Stimulated activated CD4-positive, alpha-beta T cell treated with anti-CD3 and anti-CD28 coated beads, Interleukin-15, amount 100 ng/mL, for 1 hour (primary cell): Measurements from ENCODE around the gene OR4Q3.
"Not testable (repeated sequence)": the region's sequence is repeated elsewhere in the genome, so short reads cannot be mapped to it uniquely, and the experiment has no call there.

Experiments
- DNase-seq, 2 donors: peaks; one replicate each; pipeline ENCODE4 v3.0.0-alpha.2; 2020; ENCODE audit warnings: low read depth in 1 of 2, low spot score in 1 of 2

OR4Q3 gene

GRCh38 chr14:19743256-19743655, at the start of gene OR4Q3:
OR4Q3 (plus strand) TSS chr14:19743571.
- no peak for DNase-seq

- no peak for DNase-seq
Observed at GRCh38 chr14:19729359-19729758, 14.0 kb upstream of the OR4Q3 start.

GRCh38 chr14:19729763-19730162, 13.6 kb upstream of the OR4Q3 start:
- no peak for DNase-seq

- not testable (repeated sequence) for DNase-seq
Observed at GRCh38 chr14:19733893-19734292, 9.5 kb upstream of the OR4Q3 start.

GRCh38 chr14:19752316-19752715, 8.9 kb downstream of the OR4Q3 start:
- not testable (repeated sequence) for DNase-seq

GRCh38 chr14:19754172-19754571, 10.8 kb downstream of the OR4Q3 start:
- DNase-seq, result no peak

GRCh38 chr14:19771491-19771890, 28.1 kb downstream of the OR4Q3 start:
- DNase-seq, result not testable (repeated sequence)

- DNase-seq, result no peak
Observed at GRCh38 chr14:19771895-19772430, 28.6 kb downstream of the OR4Q3 start.

GRCh38 chr14:19772454-19772853, 29.1 kb downstream of the OR4Q3 start:
- DNase-seq, result not testable (repeated sequence)

- not testable (repeated sequence) for DNase-seq
Observed at GRCh38 chr14:19773204-19773603, 29.8 kb downstream of the OR4Q3 start, which contains the start of gene OR4M1. OR4M1 (plus strand) TSS chr14:19773504; CDS start chr14:19780323, 6,819 bp downstream.

GRCh38 chr14:19775587-19775986, 32.2 kb downstream of the OR4Q3 start:
- DNase-seq, result no peak

GRCh38 chr14:19785848-19786247, 42.5 kb downstream of the OR4Q3 start:
- DNase-seq, result not testable (repeated sequence)

GRCh38 chr14:19787318-19787717, 43.9 kb downstream of the OR4Q3 start:
- not testable (repeated sequence) for DNase-seq

GRCh38 chr14:19788150-19788549, 44.8 kb downstream of the OR4Q3 start:
- not testable (repeated sequence) for DNase-seq

GRCh38 chr14:19796520-19797108, 53.2 kb downstream of the OR4Q3 start:
- DNase-seq, result not testable (repeated sequence)
